ENCODE measurements around the gene EIF4B. TPM values are rescaled to one million over a fixed set of nuclear protein-coding genes. Genes with fewer than 3 reads are reported as not detected.
A peak's percentile ranks its signal among the peaks of the same experiment; 100 is the strongest.

EIF4B gene
- polyA plus RNA-seq, 1 experiment = 645 TPM

GRCh38 chr12:53059434-53060063 is 53.3 kb downstream of the EIF4B start:
- ChIA-PET POLR2A (interaction anchor here (0.6 to 1.3 kb wide), 3 partner anchors 11 to 16 kb away, joined by 3 to 4 read pairs (median 3); no protein-coding TSS in a partner anchor), CTCF (interaction anchor here (0.6 kb wide), 1 partner anchor 138 kb away, joined by 3 read pairs; no protein-coding TSS in a partner anchor)
- TF ChIP-seq CTCF (IDR thresholded peaks at IDR 0.05; ENCODE audit: low read depth, low read length) = no peak
- H3K27ac ChIP-seq (ENCODE audit: low read depth, low read length) = no peak overlapping the region
- H3K27me3 ChIP-seq (ENCODE audit: control insufficient read depth, insufficient read depth, low read length) = no peaks in the 10 kb centered on the region
- no peak for DNase-seq (ENCODE audit: low read depth, low spot score)
- no peaks in the 10 kb centered on the region for H3K9me3 ChIP-seq (ENCODE audit: control insufficient read depth, insufficient read depth, low read length)
- H3K4me3 ChIP-seq (ENCODE audit: low read depth, low read length) = no peak overlapping the region

- POLR2A ChIA-PET = interaction anchor here (1.3 to 2.0 kb wide), 3 partner anchors 12 kb away, joined by 3 to 12 read pairs (median 4); no protein-coding TSS in a partner anchor
- Histone ChIP-seq H3K27me3 (ENCODE audit: control insufficient read depth, insufficient read depth, low read length) (no peaks in the 10 kb centered on the region), H3K4me3 (ENCODE audit: low read depth, low read length) (no peak overlapping the region), H3K9me3 (ENCODE audit: control insufficient read depth, insufficient read depth, low read length) (no peaks in the 10 kb centered on the region), H3K27ac (ENCODE audit: low read depth, low read length) (no peak overlapping the region)
- CTCF ChIA-PET = interaction anchor here (0.6 kb wide), 1 partner anchor 137 kb away, joined by 3 read pairs; no protein-coding TSS in a partner anchor
- DNase-seq (ENCODE audit: low read depth, low spot score) = no peak
- no peak for TF ChIP-seq CTCF (IDR thresholded peaks at IDR 0.05; ENCODE audit: low read depth, low read length)
Measured at GRCh38 chr12:53060064-53060720, 53.9 kb downstream of the EIF4B start.

GRCh38 chr12:53060721-53061276 is 54.5 kb downstream of the EIF4B start:
- DNase-seq (ENCODE audit: low read depth, low spot score) = no peak
- Histone ChIP-seq H3K9me3 (ENCODE audit: control insufficient read depth, insufficient read depth, low read length) (no peaks in the 10 kb centered on the region), H3K27ac (ENCODE audit: low read depth, low read length) (peak overlapping the region; percentile 11), H3K27me3 (ENCODE audit: control insufficient read depth, insufficient read depth, low read length) (no peaks in the 10 kb centered on the region), H3K4me3 (ENCODE audit: low read depth, low read length) (no peak overlapping the region)
- TF ChIP-seq CTCF (IDR thresholded peaks at IDR 0.05; ENCODE audit: low read depth, low read length) = no peak
- CTCF ChIA-PET = interaction anchor here (1.1 kb wide), 1 partner anchor 99 kb away, joined by 4 read pairs; no protein-coding TSS in a partner anchor
- POLR2A ChIA-PET = interaction anchor here (2.0 kb wide), 1 partner anchor 13 kb away, joined by 12 read pairs; no protein-coding TSS in a partner anchor

GRCh38 chr12:53061404-53062010 is 55.3 kb downstream of the EIF4B start:
- Histone ChIP-seq H3K27ac (ENCODE audit: low read depth, low read length) (no peak overlapping the region), H3K4me3 (ENCODE audit: low read depth, low read length) (no peak overlapping the region), H3K9me3 (ENCODE audit: control insufficient read depth, insufficient read depth, low read length) (no peaks in the 10 kb centered on the region), H3K27me3 (ENCODE audit: control insufficient read depth, insufficient read depth, low read length) (no peaks in the 10 kb centered on the region)
- ChIA-PET CTCF (interaction anchor here (0.7 to 1.1 kb wide), 3 partner anchors 9 to 136 kb away, joined by 3 to 4 read pairs (median 3); no protein-coding TSS in a partner anchor), POLR2A (interaction anchor here (0.9 to 2.0 kb wide), 3 partner anchors 8 to 18 kb away, joined by 3 to 12 read pairs (median 4); partner anchors contain the start of gene SPRYD3)
- no peak for TF ChIP-seq CTCF (IDR thresholded peaks at IDR 0.05; ENCODE audit: low read depth, low read length)
- no peak for DNase-seq (ENCODE audit: low read depth, low spot score)
